ENCODE data around the gene HABP4. TPM values are rescaled to one million over a fixed set of nuclear protein-coding genes. Genes with fewer than 3 reads are reported as not detected.

The HABP4 gene
- total RNA-seq, result 27.3 and 41.2 TPM in 2 replicates

- peak within 1 kb of the TSS; percentile 73 for H3K4me3 ChIP-seq (ENCODE audit: low read depth, low read length)
- no peak for TF ChIP-seq CTCF (conservative IDR thresholded peaks at IDR 0.05; ENCODE audit: low read depth, low read length)
- no peak for DNase-seq (ENCODE audit: low read depth)
Measured at GRCh38 chr9:96449845-96450612, at the start of gene HABP4. HABP4 (plus strand) TSS chr9:96450169; CDS start chr9:96450280, 111 bp downstream.

GRCh38 chr9:96408409-96409280 lies 41.3 kb upstream of the HABP4 start:
- no peak overlapping the region for H3K4me3 ChIP-seq (ENCODE audit: low read depth, low read length)
- TF ChIP-seq CTCF (conservative IDR thresholded peaks at IDR 0.05; ENCODE audit: low read depth, low read length), result no peak
- DNase-seq (ENCODE audit: low read depth), result no peak

- TF ChIP-seq CTCF (conservative IDR thresholded peaks at IDR 0.05; ENCODE audit: low read depth, low read length), result no peak
- no peak for DNase-seq (ENCODE audit: low read depth)
- H3K4me3 ChIP-seq (ENCODE audit: low read depth, low read length), result no peak overlapping the region
Measured at GRCh38 chr9:96411129-96411838, 38.7 kb upstream of the HABP4 start.

GRCh38 chr9:96412174-96412913 lies 37.6 kb upstream of the HABP4 start:
- no peak for TF ChIP-seq CTCF (conservative IDR thresholded peaks at IDR 0.05; ENCODE audit: low read depth, low read length)
- H3K4me3 ChIP-seq (ENCODE audit: low read depth, low read length), result no peak overlapping the region
- no peak for DNase-seq (ENCODE audit: low read depth)

GRCh38 chr9:96413302-96414221 lies 36.4 kb upstream of the HABP4 start:
- H3K4me3 ChIP-seq (ENCODE audit: low read depth, low read length), result no peak overlapping the region
- no peak for DNase-seq (ENCODE audit: low read depth)
- TF ChIP-seq CTCF (conservative IDR thresholded peaks at IDR 0.05; ENCODE audit: low read depth, low read length), result no peak
